ENCODE data around the gene SIGLEC15.

DNA sequence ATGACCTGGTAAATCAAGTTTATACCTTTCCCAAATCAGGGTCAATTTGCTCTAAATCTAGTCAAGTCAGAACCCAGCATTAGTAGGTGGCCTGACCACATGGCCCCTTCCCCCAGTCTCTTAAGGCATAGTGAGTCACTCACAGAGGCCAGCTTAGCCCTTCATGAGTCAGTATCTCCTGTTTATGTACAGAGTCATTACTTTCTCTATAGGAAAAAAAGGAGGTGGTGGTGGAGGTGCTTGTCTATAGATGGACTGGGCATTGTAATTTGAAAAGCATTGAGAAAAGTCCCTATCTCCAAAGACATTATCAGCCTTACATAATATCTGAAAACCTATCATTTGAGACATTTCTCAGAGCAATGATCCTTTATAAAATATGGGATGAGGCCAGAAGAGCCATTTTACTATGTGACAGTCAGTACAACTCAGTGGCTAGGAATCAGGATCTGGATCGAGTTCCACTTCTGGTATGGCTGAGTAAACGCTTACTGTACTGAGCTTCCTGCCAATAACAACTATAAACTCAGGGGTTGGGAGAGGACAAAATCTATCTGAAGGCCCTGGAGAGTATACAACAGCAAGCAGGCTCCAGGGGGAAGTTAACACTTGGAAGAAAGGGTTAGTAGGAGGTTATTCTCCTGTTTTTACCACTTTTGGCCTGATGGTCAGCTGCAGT lies 22.5 kb upstream of the SIGLEC15 start:
- TF ChIP-seq POLR2A (IDR thresholded peaks at IDR 0.05; ENCODE audit: low read depth, low read length) (no peak), TAF1 (IDR thresholded peaks at IDR 0.05; ENCODE audit: borderline replicate concordance, low read depth, low read length) (no peak)
